NCI-H1417 treated with DMSO at 0.1 percent for 48 hours (cell line): ENCODE results near the gene TSEN2.

Experiments
- DNase-seq: peaks from one replicate; lab custom pipeline; 2025; lab: John Stamatoyannopoulos, UW

The TSEN2 gene

GRCh38 chr3:12553921-12554391 is 69.7 kb downstream of the TSEN2 start:
- no peak for DNase-seq

GRCh38 chr3:12556314-12556689 is 72.0 kb downstream of the TSEN2 start:
- DNase-seq = no peak

GRCh38 chr3:12556690-12557472 is 72.6 kb downstream of the TSEN2 start, which contains the start of gene MKRN2:
Gene MKRN2 (plus strand): TSS chr3:12557087. CDS start chr3:12557151, 64 bp downstream.
- DNase-seq = no peak

DNA sequence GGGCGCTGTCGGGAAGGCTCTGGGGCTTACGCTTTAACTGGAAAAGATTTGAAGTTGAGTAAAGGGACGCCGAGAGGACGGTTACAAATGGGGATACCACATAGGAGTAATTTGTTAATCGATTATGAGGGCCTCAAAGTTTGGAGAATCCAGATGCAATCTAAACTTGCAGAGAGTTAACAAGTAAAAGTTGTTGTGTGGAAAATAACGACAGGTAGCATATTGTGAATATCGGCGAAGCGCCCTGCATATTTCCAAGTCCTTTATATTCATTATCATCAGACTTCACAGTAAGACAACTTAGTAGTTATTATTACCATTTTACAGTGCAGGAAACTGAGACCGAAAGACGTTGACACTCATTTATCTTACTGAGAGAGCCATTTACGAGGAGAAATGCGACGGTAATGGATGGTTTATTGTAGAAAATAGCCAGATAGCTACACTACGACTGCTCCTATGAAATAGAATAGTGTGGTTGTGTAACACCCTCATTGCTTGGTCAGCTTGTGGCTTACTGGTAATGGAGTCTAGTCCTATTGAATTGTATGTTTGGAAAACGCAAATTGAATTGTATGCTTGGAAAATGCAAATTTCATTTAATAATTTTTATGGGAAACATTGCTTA is 73.3 kb downstream of the TSEN2 start:
- no peak for DNase-seq

DNA sequence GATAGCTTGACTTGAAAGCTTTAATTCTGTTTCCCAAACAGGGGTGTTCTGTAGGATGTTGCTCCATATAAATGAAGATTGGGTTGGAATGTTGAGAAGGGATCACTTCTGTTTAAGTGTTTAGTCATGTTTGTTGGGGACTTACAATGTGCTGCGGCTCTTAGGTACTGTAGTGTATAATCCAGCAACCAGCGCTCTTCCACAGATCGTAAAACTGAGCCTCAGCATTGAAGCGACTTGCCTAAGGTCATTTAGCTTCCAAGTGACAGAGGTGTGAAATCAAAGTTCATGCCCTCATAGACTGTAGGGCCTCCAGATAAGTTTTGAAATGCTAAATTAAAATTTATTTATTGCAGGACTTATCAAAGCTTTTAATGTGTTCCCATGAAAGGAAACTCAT is 74.4 kb downstream of the TSEN2 start:
- DNase-seq = no peak

DNA sequence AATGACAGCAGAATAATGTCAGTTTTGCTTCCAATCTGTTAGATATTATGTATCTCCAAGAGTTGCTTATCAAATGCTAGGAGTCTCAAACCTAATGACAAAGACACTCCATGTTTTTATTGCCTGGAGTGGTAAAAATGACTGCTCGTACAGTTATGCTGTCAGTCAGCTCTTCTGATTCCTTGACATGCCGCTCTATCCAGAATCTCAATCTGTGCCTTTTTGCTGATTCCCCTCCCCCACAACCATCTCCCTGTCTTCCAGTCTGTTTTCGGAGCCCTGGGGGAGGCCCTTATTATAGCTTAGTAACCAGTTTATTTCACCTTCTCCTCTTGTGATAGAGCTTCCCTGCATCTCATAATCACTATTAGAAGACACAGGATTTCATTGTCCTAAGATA is 75.2 kb downstream of the TSEN2 start:
- no peak for DNase-seq

DNA sequence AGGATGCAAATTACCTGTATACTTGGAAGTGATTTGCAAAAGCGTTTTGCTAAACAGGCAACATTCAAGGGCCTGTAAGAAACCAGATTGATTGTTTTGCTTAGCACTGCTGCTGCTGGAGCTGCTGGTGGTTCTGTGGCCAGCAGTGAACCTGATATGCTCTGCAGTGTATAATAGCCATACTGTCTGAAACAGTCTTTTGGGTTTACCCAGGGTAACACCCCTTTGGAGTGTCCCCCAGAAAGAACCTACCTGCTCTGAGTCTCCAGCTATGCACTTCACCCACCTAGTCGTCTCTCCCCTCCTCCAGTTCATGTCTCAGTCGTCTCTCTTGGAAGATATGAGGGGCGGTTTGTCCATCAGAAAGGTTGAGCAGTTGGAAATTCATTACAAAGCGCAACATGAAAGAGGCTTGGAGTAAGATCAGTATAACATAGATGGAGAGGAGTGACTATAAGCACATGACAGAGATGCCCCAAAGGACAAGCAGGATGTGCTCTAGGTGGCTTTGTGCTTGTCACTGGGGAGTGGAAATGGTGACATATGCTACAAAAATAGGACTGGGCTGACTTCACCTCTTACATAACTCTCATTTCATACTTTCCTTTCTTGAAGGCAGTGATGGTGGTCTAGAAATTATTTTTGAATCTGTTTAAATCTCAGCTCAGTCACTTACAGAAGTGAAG is 76.4 kb downstream of the TSEN2 start:
- DNase-seq = no peak

DNA sequence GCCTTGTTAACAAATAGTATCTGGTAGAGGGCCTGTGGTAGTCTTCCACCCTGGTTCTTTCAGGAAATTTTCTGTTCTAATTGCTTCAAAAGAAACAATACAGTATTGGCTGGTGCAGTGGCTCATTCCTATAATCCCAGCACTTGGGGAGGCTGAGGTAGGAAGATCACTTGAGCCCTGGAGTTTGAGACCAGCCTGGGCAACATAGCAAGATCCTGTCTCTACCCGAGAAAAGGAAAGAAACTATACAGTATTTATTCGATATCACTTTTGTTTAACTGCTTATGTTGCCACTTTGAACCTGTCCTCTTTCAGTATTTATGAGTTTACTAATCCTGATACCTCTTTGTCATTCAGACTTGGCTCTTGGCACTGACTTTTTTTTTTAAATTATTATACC is 77.1 kb downstream of the TSEN2 start:
- DNase-seq = no peak

- no peak for DNase-seq
Observed at GRCh38 chr3:12562451-12562850, 78.2 kb downstream of the TSEN2 start.

GRCh38 chr3:12566976-12567375 is 82.7 kb downstream of the TSEN2 start:
- DNase-seq = no peak

DNA sequence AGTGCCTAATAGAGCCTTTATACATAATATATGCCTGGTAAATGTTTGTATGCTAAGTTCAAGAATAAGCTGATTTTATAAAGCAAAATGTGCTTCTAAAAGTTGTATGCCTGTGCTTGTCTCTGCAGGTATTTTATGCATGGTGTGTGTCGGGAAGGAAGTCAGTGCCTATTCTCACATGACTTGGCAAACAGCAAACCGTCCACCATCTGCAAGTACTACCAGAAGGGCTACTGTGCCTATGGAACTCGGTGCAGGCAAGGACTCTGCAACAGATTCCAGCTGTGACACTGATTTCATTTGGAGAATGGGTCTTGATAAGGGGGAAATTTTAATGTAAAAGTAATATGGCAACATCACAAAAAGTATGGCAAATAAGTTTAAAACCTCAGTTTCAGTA is 84.5 kb downstream of the TSEN2 start:
- DNase-seq = no peak

DNA sequence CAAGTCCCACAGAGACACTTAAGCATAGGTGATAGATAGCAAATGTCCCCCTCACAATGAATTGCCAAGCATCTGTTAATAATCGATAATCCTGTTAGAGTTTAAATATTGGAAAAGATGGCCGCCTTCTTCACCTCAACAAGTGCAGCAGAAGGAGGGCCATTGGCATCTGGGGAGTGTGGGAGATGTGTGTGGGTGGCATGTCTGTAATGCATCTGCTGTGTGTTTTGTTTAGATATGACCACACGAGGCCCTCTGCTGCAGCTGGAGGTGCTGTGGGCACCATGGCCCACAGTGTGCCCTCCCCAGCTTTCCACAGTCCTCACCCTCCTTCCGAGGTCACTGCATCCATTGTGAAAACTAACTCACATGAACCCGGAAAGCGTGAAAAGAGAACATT is 85.6 kb downstream of the TSEN2 start:
- DNase-seq = no peak

GRCh38 chr3:12571986-12572385 is 87.7 kb downstream of the TSEN2 start:
- no peak for DNase-seq

DNA sequence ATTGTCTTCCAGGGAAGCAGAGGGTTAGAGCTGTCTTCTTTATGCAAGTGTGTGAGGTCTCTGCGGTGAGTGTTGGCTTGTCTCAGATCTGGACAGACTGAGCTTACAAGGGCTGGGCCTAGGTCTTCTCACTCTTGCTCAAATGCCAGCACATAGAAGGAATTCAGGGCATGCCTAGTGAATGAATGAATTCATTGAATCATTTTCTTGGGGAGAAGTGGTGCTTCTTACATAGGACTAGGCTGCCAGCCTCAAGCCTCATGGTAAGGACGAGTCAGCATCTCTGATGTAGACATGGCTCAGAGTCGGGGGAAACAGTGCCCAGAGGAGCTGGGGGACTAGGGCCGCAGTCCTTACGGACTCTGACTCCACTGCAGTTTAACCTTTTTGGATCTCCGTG is 89.9 kb downstream of the TSEN2 start:
- DNase-seq = no peak

- no peak for DNase-seq
Observed at GRCh38 chr3:12574661-12575060, 90.4 kb downstream of the TSEN2 start.

- no peak for DNase-seq
Observed at GRCh38 chr3:12577379-12577778, 93.1 kb downstream of the TSEN2 start.

GRCh38 chr3:12578742-12579141 is 94.5 kb downstream of the TSEN2 start:
- DNase-seq = no peak

DNA sequence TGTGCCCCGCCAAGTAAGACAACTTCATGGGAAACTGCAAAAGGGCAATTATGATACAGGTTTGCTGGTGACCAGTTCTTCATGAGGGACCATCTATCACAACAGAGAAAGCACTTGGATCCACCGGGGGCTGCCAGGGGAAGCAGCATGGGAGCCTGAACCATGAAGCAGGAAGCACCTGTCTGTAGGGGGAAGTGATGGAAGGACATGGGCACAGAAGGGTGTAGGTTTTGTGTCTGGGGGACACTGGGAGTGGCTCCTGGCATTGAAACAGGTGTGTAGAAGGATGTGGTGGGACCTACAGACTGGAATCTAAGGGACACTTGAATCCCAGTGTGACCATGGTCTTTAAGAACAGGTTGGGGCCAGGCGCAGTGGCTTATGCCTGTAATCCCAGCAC is 95.2 kb downstream of the TSEN2 start:
- DNase-seq = no peak

DNA sequence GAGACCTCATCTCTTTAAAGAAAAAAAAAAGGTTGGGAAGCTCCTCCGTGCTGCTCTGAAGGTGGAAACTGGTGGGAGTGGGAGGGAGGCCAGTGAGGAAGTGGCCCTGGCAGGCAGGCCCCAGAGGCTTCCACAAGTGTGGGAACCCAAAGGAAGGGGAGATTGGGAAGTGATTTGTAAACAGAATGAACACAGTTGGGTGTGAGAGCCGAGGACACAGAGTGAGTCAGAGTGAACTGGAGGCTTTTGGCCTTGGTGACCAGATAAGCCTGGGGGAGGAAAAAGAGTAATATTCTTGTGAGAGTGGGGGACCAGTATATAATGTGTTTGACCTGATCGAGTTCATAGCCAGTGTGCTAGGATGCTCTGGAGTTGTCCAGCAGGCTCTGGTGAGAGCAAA is 95.6 kb downstream of the TSEN2 start:
- DNase-seq = no peak

GRCh38 chr3:12582730-12583129 is 98.5 kb downstream of the TSEN2 start:
- no peak for DNase-seq
